Measurements from ENCODE around the gene LAMB4.

LAMB4 gene

DNA sequence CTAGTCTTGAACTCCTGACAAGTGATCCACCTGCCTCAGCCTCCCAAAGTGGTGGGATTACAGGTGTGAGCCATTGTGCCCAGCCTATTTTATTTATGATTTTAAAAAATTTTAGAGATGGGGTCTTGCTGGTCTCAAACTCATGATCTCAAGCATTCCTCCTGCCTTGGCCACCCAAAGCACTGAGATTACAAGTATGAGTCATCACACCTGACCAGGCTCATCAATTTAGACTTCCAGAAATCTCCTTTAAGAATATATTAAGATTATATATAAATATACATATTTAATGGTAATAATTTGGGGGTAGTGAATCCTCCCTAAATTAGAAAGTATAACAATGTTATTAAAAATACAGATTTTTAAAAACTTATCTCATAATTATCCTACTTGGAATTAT lies 156.3 kb downstream of the LAMB4 start:
- TF ChIP-seq, protein P1, sequence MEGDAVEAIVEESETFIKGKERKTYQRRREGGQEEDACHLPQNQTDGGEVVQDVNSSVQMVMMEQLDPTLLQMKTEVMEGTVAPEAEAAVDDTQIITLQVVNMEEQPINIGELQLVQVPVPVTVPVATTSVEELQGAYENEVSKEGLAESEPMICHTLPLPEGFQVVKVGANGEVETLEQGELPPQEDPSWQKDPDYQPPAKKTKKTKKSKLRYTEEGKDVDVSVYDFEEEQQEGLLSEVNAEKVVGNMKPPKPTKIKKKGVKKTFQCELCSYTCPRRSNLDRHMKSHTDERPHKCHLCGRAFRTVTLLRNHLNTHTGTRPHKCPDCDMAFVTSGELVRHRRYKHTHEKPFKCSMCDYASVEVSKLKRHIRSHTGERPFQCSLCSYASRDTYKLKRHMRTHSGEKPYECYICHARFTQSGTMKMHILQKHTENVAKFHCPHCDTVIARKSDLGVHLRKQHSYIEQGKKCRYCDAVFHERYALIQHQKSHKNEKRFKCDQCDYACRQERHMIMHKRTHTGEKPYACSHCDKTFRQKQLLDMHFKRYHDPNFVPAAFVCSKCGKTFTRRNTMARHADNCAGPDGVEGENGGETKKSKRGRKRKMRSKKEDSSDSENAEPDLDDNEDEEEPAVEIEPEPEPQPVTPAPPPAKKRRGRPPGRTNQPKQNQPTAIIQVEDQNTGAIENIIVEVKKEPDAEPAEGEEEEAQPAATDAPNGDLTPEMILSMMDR (IDR thresholded peaks at IDR 0.05; ENCODE audit: insufficient read depth, low read length): no peak
- TF ChIP-seq POLR2AphosphoS5 (IDR thresholded peaks at IDR 0.05; ENCODE audit: low read depth): no peak
- TF ChIP-seq GABPA (IDR thresholded peaks at IDR 0.05; ENCODE audit: low read depth): no peak
- no peak for TF ChIP-seq SPI1 (IDR thresholded peaks at IDR 0.05; ENCODE audit: borderline replicate concordance, low read depth)
- TF ChIP-seq, protein P2, sequence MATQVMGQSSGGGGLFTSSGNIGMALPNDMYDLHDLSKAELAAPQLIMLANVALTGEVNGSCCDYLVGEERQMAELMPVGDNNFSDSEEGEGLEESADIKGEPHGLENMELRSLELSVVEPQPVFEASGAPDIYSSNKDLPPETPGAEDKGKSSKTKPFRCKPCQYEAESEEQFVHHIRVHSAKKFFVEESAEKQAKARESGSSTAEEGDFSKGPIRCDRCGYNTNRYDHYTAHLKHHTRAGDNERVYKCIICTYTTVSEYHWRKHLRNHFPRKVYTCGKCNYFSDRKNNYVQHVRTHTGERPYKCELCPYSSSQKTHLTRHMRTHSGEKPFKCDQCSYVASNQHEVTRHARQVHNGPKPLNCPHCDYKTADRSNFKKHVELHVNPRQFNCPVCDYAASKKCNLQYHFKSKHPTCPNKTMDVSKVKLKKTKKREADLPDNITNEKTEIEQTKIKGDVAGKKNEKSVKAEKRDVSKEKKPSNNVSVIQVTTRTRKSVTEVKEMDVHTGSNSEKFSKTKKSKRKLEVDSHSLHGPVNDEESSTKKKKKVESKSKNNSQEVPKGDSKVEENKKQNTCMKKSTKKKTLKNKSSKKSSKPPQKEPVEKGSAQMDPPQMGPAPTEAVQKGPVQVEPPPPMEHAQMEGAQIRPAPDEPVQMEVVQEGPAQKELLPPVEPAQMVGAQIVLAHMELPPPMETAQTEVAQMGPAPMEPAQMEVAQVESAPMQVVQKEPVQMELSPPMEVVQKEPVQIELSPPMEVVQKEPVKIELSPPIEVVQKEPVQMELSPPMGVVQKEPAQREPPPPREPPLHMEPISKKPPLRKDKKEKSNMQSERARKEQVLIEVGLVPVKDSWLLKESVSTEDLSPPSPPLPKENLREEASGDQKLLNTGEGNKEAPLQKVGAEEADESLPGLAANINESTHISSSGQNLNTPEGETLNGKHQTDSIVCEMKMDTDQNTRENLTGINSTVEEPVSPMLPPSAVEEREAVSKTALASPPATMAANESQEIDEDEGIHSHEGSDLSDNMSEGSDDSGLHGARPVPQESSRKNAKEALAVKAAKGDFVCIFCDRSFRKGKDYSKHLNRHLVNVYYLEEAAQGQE (IDR thresholded peaks at IDR 0.05; ENCODE audit: insufficient replicate concordance, low read depth): no peak
- Histone ChIP-seq H3K27me3 (ENCODE audit: insufficient read depth, poor library complexity, severe bottlenecking) (no peaks in the 10 kb centered on the region), H3K27ac (replicated peaks) (no peak overlapping the region), H3K4me3 (replicated peaks; ENCODE audit: insufficient read depth, low read length) (no peak overlapping the region)
- DNase-seq (ENCODE audit: low read depth in 1 of 2, low spot score in 1 of 2): no peak
